Measurements from ENCODE around the gene CDC23.

DNA sequence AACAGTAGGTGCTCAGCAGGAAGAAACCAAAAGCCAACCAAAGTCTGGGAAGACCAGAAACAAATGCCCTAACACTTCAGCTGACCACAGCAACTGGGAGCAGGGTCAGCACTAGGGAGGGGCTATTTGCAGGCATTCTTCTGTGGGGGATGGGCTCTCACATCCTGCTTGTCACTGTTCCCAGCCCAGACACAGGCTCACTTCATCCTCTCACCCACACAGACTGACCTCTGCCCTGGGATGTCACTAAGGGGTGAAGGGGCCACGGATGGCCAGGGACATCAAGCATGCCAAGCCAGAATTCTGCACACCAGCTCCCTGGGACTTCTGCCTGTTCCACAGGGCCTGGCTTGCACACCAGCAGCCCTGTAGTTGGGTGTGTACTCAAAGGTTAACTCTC lies 32.6 kb upstream of the CDC23 start:
- no peak for TF ChIP-seq POLR2A (IDR thresholded peaks at IDR 0.05)
- TF ChIP-seq, protein P1, sequence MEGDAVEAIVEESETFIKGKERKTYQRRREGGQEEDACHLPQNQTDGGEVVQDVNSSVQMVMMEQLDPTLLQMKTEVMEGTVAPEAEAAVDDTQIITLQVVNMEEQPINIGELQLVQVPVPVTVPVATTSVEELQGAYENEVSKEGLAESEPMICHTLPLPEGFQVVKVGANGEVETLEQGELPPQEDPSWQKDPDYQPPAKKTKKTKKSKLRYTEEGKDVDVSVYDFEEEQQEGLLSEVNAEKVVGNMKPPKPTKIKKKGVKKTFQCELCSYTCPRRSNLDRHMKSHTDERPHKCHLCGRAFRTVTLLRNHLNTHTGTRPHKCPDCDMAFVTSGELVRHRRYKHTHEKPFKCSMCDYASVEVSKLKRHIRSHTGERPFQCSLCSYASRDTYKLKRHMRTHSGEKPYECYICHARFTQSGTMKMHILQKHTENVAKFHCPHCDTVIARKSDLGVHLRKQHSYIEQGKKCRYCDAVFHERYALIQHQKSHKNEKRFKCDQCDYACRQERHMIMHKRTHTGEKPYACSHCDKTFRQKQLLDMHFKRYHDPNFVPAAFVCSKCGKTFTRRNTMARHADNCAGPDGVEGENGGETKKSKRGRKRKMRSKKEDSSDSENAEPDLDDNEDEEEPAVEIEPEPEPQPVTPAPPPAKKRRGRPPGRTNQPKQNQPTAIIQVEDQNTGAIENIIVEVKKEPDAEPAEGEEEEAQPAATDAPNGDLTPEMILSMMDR (IDR thresholded peaks at IDR 0.05 in 4 of 5, conservative IDR thresholded peaks at IDR 0.05 in 1 of 5), result no peak
